ENCODE results near the gene MINK1.

- TF ChIP-seq CTCF (conservative IDR thresholded peaks at IDR 0.05 in 1 of 2, IDR thresholded peaks at IDR 0.05 in 1 of 2; ENCODE audit: extremely low read depth in 1 of 2, insufficient read depth in 1 of 2, low read depth in 1 of 2, low read length in 2 of 2), result no peak
- TF ChIP-seq EZH2 (IDR thresholded peaks at IDR 0.05; ENCODE audit: borderline replicate concordance, low read length), result no peak
These were observed 44.9 kb upstream of the MINK1 start for GRCh38 chr17:4788159-4788806.

Data from mammary epithelial cell (primary cell).